ENCODE measurements around the gene PTPRN2.
"Not testable (repeated sequence)": the region's sequence is repeated elsewhere in the genome, so short reads cannot be mapped to it uniquely, and the experiment has no call there.

PTPRN2 gene

GRCh38 chr7:157754416-157754790, 833.2 kb downstream of the PTPRN2 start:
- DNase-seq (ENCODE audit: low spot score), result no peak

GRCh38 chr7:157753713-157754415, 833.8 kb downstream of the PTPRN2 start:
- no peak for DNase-seq (ENCODE audit: low spot score)

- DNase-seq (ENCODE audit: low spot score), result no peak
Measured at GRCh38 chr7:157752832-157753291, 834.8 kb downstream of the PTPRN2 start.

- DNase-seq (ENCODE audit: low spot score), result no peak
Measured at GRCh38 chr7:157751951-157752673, 835.5 kb downstream of the PTPRN2 start.

GRCh38 chr7:157751406-157751805, 836.2 kb downstream of the PTPRN2 start:
- no peak for DNase-seq (ENCODE audit: low spot score)

- DNase-seq (ENCODE audit: low spot score), result no peak
Measured at GRCh38 chr7:157750291-157750690, 837.3 kb downstream of the PTPRN2 start.

GRCh38 chr7:157745721-157746709, 841.6 kb downstream of the PTPRN2 start:
- DNase-seq (ENCODE audit: low spot score), result no peak

GRCh38 chr7:157744786-157745601, 842.6 kb downstream of the PTPRN2 start:
- no peak for DNase-seq (ENCODE audit: low spot score)

- no peak for DNase-seq (ENCODE audit: low spot score)
Measured at GRCh38 chr7:157743781-157744525, 843.7 kb downstream of the PTPRN2 start.

GRCh38 chr7:157740251-157740798, 847.3 kb downstream of the PTPRN2 start:
- DNase-seq (ENCODE audit: low spot score), result no peak

GRCh38 chr7:157739650-157740049, 848.0 kb downstream of the PTPRN2 start:
- DNase-seq (ENCODE audit: low spot score), result no peak

- no peak for DNase-seq (ENCODE audit: low spot score)
Measured at GRCh38 chr7:157739031-157739430, 848.6 kb downstream of the PTPRN2 start.

GRCh38 chr7:157738066-157738460, 849.6 kb downstream of the PTPRN2 start:
- DNase-seq (ENCODE audit: low spot score), result peak; percentile 71

GRCh38 chr7:157737151-157738065, 850.2 kb downstream of the PTPRN2 start:
- DNase-seq (ENCODE audit: low spot score), result peak; percentile 55

GRCh38 chr7:157736341-157736740, 851.3 kb downstream of the PTPRN2 start:
- DNase-seq (ENCODE audit: low spot score), result no peak

- no peak for DNase-seq (ENCODE audit: low spot score)
Measured at GRCh38 chr7:157735826-157736225, 851.8 kb downstream of the PTPRN2 start.

- no peak for DNase-seq (ENCODE audit: low spot score)
Measured at GRCh38 chr7:157734676-157735640, 852.7 kb downstream of the PTPRN2 start.

- not testable (repeated sequence) for DNase-seq (ENCODE audit: low spot score)
Measured at GRCh38 chr7:157733760-157734395, 853.7 kb downstream of the PTPRN2 start.
